Hepatocyte (in vitro differentiated cells): ENCODE measurements around the gene POLR2I. TPM values are rescaled to one million over a fixed set of nuclear protein-coding genes. Genes with fewer than 3 reads are reported as not detected.

Experiments used
- DNase-seq: peaks from one replicate; pipeline ENCODE4 v3.0.0-alpha.2; 2016; ENCODE audit warnings: low spot score
- H2AFZ ChIP-seq: fragments of 200-600 bp; sonication (generic); 2 replicates; pipeline ENCODE4 v1.6.0; 2016; ENCODE audit warnings: antibody characterized with exemption, mild to moderate bottlenecking
- H3K27ac ChIP-seq: fragments of 200-600 bp; sonication (generic); 2 replicates; pipeline ENCODE4 v1.5.1; 2016; ENCODE audit warnings: mild to moderate bottlenecking
- H3K27me3 ChIP-seq: fragments of 200-600 bp; sonication (generic); 2 replicates; pipeline ENCODE4 v1.6.1; 2016
- H3K36me3 ChIP-seq: fragments of 200-600 bp; sonication (generic); replicated peaks from 2 replicates; pipeline ENCODE4 v1.5.1; 2016; ENCODE audit warnings: low read depth; ENCODE audit not compliant: insufficient read depth
- H3K4me1 ChIP-seq: fragments of 200-600 bp; sonication (generic); 2 replicates; pipeline ENCODE4 v1.5.1; 2016; ENCODE audit warnings: mild to moderate bottlenecking, moderate library complexity; ENCODE audit not compliant: insufficient read depth
- H3K4me2 ChIP-seq: fragments of 200-600 bp; sonication (generic); 2 replicates; pipeline ENCODE4 v1.6.0; 2016
- H3K4me3 ChIP-seq: fragments of 200-600 bp; sonication (generic); 2 replicates; pipeline ENCODE4 v1.5.1; 2016; ENCODE audit warnings: mild to moderate bottlenecking
- H3K79me2 ChIP-seq: fragments of 200-600 bp; sonication (generic); 2 replicates; pipeline ENCODE4 v1.6.0; 2017; ENCODE audit warnings: mild to moderate bottlenecking
- H3K9me2 ChIP-seq: fragments of 200-600 bp; sonication (generic); replicated peaks from 2 replicates; pipeline ENCODE4 v1.6.0; 2017; ENCODE audit warnings: mild to moderate bottlenecking; ENCODE audit not compliant: insufficient read depth
- H3K9me3 ChIP-seq: fragments of 200-600 bp; sonication (generic); 2 replicates; pipeline ENCODE4 v1.5.1; 2016; ENCODE audit warnings: low read depth, mild to moderate bottlenecking
- H4K20me1 ChIP-seq: fragments of 200-600 bp; sonication (generic); 2 replicates; pipeline ENCODE4 v1.6.0; 2016; ENCODE audit warnings: mild to moderate bottlenecking; ENCODE audit not compliant: insufficient read depth, poor library complexity, severe bottlenecking
- EZH2 ChIP-seq: fragments of 200-600 bp; sonication (generic); IDR thresholded peaks from 2 replicates; pipeline ENCODE4 v1.6.1; 2016; ENCODE audit warnings: antibody characterized with exemption, mild to moderate bottlenecking, borderline replicate concordance
- EZH2phosphoT487 ChIP-seq: fragments of 200-600 bp; sonication (generic); IDR thresholded peaks from one replicate; pipeline ENCODE4 v1.6.1; 2018; ENCODE audit warnings: antibody characterized with exemption, mild to moderate bottlenecking, low read depth, moderate library complexity; ENCODE audit not compliant: unreplicated experiment, severe bottlenecking
- WGBS: methylation state at CpG from one replicate; pipeline ENCODE4 v1.1.6; 2016; ENCODE audit warnings: low lambda C conversion rate; ENCODE audit errors: missing lambda C conversion rate; 5-methylcytosine and 5-hydroxymethylcytosine counted together
- polyA plus RNA-seq: library from polyadenylated mRNA; unstranded; fragments of >200 nt; fragmentation: Nextera tagmentation; extraction: Ambion mirVana; gene quantifications from 2 replicates; pipeline ENCODE4 v1.2.1, GENCODE V29; 2016
- total RNA-seq: library from RNA; depleted of rRNA; stranded (reverse); fragments of >200 nt; gene quantifications from 2 replicates; pipeline ENCODE4 v1.2.3, GENCODE V29; 2014
- TF ChIP-seq, protein P1 (sequence below): fragments of 200-600 bp; sonication (generic); IDR thresholded peaks from 2 replicates; pipeline ENCODE4 v1.5.1; 2016; ENCODE audit warnings: antibody characterized with exemption, mild to moderate bottlenecking; ENCODE audit not compliant: poor library complexity

The POLR2I gene
- total and polyA plus RNA-seq, 2 experiments from 2014 or later: 19.3 to 115 TPM

DNA sequence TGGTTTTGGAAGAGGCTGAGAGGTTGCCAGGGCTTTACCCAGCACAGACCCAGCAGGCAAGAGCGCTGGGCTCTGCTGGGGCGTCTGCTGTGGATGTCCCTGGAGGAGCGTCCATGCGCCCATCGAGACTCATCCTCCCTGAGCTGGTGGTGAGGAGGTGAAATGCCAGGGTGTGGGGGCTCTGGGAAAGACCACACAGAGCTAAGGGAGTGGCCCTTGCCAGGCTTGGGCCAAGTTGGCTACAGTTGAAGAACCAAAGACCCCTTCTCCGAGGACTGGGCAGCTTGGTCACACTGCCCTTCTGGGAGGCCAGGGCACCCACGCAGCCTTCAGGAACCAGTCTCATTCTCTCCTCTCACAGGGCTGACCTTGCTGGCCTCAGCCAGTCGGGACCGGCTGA is 28.3 kb downstream of the POLR2I start:
- no peaks in the 10 kb centered on the region for H3K27me3 ChIP-seq
- no peaks in the 10 kb centered on the region for H3K9me3 ChIP-seq
- H3K4me2 ChIP-seq: no peak overlapping the region
- no peak for TF ChIP-seq EZH2phosphoT487
- TF ChIP-seq EZH2: no peak
- TF ChIP-seq, protein P1, sequence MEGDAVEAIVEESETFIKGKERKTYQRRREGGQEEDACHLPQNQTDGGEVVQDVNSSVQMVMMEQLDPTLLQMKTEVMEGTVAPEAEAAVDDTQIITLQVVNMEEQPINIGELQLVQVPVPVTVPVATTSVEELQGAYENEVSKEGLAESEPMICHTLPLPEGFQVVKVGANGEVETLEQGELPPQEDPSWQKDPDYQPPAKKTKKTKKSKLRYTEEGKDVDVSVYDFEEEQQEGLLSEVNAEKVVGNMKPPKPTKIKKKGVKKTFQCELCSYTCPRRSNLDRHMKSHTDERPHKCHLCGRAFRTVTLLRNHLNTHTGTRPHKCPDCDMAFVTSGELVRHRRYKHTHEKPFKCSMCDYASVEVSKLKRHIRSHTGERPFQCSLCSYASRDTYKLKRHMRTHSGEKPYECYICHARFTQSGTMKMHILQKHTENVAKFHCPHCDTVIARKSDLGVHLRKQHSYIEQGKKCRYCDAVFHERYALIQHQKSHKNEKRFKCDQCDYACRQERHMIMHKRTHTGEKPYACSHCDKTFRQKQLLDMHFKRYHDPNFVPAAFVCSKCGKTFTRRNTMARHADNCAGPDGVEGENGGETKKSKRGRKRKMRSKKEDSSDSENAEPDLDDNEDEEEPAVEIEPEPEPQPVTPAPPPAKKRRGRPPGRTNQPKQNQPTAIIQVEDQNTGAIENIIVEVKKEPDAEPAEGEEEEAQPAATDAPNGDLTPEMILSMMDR: no peak
- no peaks in the 10 kb centered on the region for H3K36me3 ChIP-seq
- no peaks in the 10 kb centered on the region for H4K20me1 ChIP-seq
- H3K79me2 ChIP-seq: no peaks in the 10 kb centered on the region
- WGBS: 97% methylated on average over 9 of the region's 9 CpGs
- H3K4me3 ChIP-seq: no peak overlapping the region
- no peaks in the 10 kb centered on the region for H3K4me1 ChIP-seq
- no peak overlapping the region for H2AFZ ChIP-seq
- no peak for DNase-seq
- no peaks in the 10 kb centered on the region for H3K9me2 ChIP-seq
- H3K27ac ChIP-seq: no peak overlapping the region

DNA sequence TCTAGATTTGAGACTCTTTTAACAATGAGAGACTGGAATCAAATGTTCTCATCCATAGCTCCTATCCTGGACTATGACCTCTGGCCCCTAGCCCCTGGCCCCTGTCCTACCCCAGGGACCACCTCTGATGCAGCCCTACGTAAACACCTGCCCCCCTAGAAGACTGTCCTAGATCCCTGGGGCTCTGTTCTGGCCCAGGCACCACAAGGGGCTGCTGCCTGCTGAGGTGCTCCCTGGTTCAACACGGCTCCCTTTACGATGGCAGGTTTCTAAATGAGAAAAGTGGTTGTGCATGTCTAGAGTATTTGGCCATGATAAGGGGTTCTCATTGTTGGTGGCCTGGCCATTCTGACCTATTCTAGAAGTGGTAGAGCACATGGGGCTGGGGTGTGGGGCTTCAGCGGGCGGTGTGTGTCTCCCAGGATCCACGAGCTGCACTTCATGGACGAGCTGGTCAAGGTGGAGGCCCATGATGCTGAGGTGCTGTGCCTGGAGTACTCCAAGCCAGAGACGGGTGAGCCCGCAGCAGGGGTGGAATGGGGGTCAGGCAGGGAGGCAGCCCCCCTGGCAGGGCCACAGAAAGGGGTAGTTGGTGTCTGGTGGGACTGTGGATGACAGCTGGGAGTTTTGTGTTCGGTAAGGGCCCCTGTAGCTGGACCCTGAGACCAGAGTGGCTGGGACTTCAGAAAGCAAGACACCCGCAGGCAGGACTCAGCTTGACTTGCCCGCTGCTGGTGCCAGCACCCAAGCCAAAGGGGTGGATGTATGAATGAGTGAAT is 30.3 kb downstream of the POLR2I start:
- 93% methylated on average over 12 of the region's 12 CpGs for WGBS
- Histone ChIP-seq H3K9me3 (no peaks in the 10 kb centered on the region), H3K4me2 (no peak overlapping the region), H3K79me2 (no peaks in the 10 kb centered on the region), H3K9me2 (no peaks in the 10 kb centered on the region), H3K36me3 (no peaks in the 10 kb centered on the region), H2AFZ (no peak overlapping the region), H3K27ac (no peak overlapping the region), H3K4me3 (no peak overlapping the region), H4K20me1 (no peaks in the 10 kb centered on the region), H3K4me1 (no peaks in the 10 kb centered on the region), H3K27me3 (no peaks in the 10 kb centered on the region)
- TF ChIP-seq EZH2phosphoT487 (no peak), EZH2 (no peak)
- TF ChIP-seq, protein P1: no peak
- DNase-seq: no peak

DNA sequence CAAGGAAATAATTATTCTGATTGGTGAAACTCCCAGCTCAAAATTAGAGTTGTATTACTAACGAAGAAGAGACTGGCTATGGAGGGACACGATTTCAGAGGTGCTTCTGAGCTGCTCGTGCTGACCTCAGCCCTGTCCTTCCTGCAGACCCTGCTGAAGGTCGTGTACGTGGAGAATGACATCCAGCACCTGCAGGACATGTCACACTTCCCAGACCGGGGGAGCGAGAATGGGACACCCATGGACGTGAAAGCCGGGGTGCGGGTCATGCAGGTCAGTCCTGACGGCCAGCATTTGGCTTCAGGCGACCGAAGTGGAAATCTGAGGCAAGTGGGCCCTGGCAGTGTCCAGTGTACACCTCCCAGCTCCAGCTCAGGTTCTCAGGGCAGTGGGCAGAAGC is 31.8 kb downstream of the POLR2I start:
- Histone ChIP-seq H3K4me2 (no peak overlapping the region), H3K9me3 (no peaks in the 10 kb centered on the region), H3K79me2 (no peaks in the 10 kb centered on the region), H3K27ac (no peak overlapping the region), H3K27me3 (no peaks in the 10 kb centered on the region), H3K9me2 (no peaks in the 10 kb centered on the region), H2AFZ (no peak overlapping the region), H4K20me1 (no peaks in the 10 kb centered on the region), H3K36me3 (no peaks in the 10 kb centered on the region), H3K4me1 (no peaks in the 10 kb centered on the region), H3K4me3 (no peak overlapping the region)
- 97% methylated on average over 13 of the region's 13 CpGs for WGBS
- TF ChIP-seq EZH2phosphoT487 (no peak), EZH2 (no peak)
- TF ChIP-seq, protein P1: no peak
- no peak for DNase-seq
